HG03378 (cell line): ENCODE results near the gene ATP8A2.

Experiments used
- ATAC-seq: cut with Tn5 transposase; IDR thresholded peaks from one replicate; pipeline ENCODE4 v1.9.1; 2021; ENCODE audit warnings: mild to moderate bottlenecking, moderate library complexity; ENCODE audit not compliant: unreplicated experiment

The ATP8A2 gene

GRCh38 chr13:25722893-25723292 lies 351.1 kb downstream of the ATP8A2 start:
- no peak for ATAC-seq

- no peak for ATAC-seq
These were observed 353.3 kb downstream of the ATP8A2 start for GRCh38 chr13:25725104-25725503.

GRCh38 chr13:25727250-25727649 lies 355.5 kb downstream of the ATP8A2 start:
- ATAC-seq: no peak

- no peak for ATAC-seq
These were observed 356.0 kb downstream of the ATP8A2 start for GRCh38 chr13:25727810-25728209.

GRCh38 chr13:25729201-25729600 lies 357.4 kb downstream of the ATP8A2 start:
- no peak for ATAC-seq

GRCh38 chr13:25731037-25731436 lies 359.3 kb downstream of the ATP8A2 start:
- ATAC-seq: no peak

- no peak for ATAC-seq
These were observed 359.8 kb downstream of the ATP8A2 start for GRCh38 chr13:25731536-25731935.

GRCh38 chr13:25732111-25732865 lies 360.5 kb downstream of the ATP8A2 start:
- ATAC-seq: no peak

- ATAC-seq: no peak
These were observed 361.3 kb downstream of the ATP8A2 start for GRCh38 chr13:25733001-25733491.

GRCh38 chr13:25733696-25734435 lies 362.1 kb downstream of the ATP8A2 start:
- ATAC-seq: no peak

GRCh38 chr13:25738342-25739196 lies 366.8 kb downstream of the ATP8A2 start:
- ATAC-seq: no peak

- no peak for ATAC-seq
These were observed 367.6 kb downstream of the ATP8A2 start for GRCh38 chr13:25739376-25739775.

- ATAC-seq: no peak
These were observed 370.0 kb downstream of the ATP8A2 start for GRCh38 chr13:25741796-25742195.

- ATAC-seq: no peak
These were observed 370.4 kb downstream of the ATP8A2 start for GRCh38 chr13:25742220-25742619.

- no peak for ATAC-seq
These were observed 371.6 kb downstream of the ATP8A2 start for GRCh38 chr13:25743421-25743820.

GRCh38 chr13:25744178-25744577 lies 372.4 kb downstream of the ATP8A2 start:
- ATAC-seq: no peak

- no peak for ATAC-seq
These were observed 374.4 kb downstream of the ATP8A2 start for GRCh38 chr13:25746131-25746530.

- no peak for ATAC-seq
These were observed 381.3 kb downstream of the ATP8A2 start for GRCh38 chr13:25752957-25753551.

GRCh38 chr13:25753976-25754375 lies 382.2 kb downstream of the ATP8A2 start:
- no peak for ATAC-seq

- ATAC-seq: no peak
These were observed 384.5 kb downstream of the ATP8A2 start for GRCh38 chr13:25756251-25756650.

GRCh38 chr13:25756912-25757311 lies 385.1 kb downstream of the ATP8A2 start:
- ATAC-seq: no peak
